IMR-90 (cell line): Measurements from ENCODE around the gene ARMH3. TPM values are rescaled to one million over a fixed set of nuclear protein-coding genes. Genes with fewer than 3 reads are reported as not detected.
A peak's percentile ranks its signal among the peaks of the same experiment; 100 is the strongest.

Experiments used
- ATAC-seq: fragments of 200-7000 bp; cut with Tn5 transposase; 2 replicates; pipeline ENCODE4 v1.9.1; 2020; ENCODE audit warnings: low read depth, mild to moderate bottlenecking, moderate library complexity
- BruUV-seq: library from RNA; stranded (reverse); fragments of 400-500 nt; replicated peaks from 2 replicates; lab custom pipeline; 2021; lab: Mats Ljungman, UMichigan
- CTCF ChIA-PET: fragments of 300-600 bp; formaldehyde crosslinking; extraction: SDS; loops from one replicate; lab custom pipeline; 2021; ENCODE audit warnings: antibody characterized with exemption; lab: Yijun Ruan, JAX
- POLR2A ChIA-PET: fragments of 300-600 bp; sonication (Branson Sonifier 250); formaldehyde crosslinking; loops from one replicate; lab custom pipeline; 2022; ENCODE audit warnings: antibody characterized with exemption; ENCODE audit not compliant: unreplicated experiment; lab: Charles Lee
- DNase-seq: peaks from one replicate; pipeline ENCODE4 v3.0.0; 2013
- H2AFZ ChIP-seq: replicated peaks from 2 replicates; pipeline ENCODE3; 2013; ENCODE audit warnings: low read length, mild to moderate bottlenecking; ENCODE audit not compliant: poor library complexity
- H2AK5ac ChIP-seq: 2 replicates; pipeline ENCODE4 v1.6.1; 2013; ENCODE audit warnings: low read depth, low read length, inconsistent platforms
- H2AK9ac ChIP-seq: replicated peaks from 2 replicates; pipeline ENCODE3; 2013; ENCODE audit warnings: mild to moderate bottlenecking, low read depth, low read length, moderate library complexity; ENCODE audit not compliant: poor library complexity
- H2BK120ac ChIP-seq: 2 replicates; pipeline ENCODE4 v1.6.1; 2013; ENCODE audit warnings: low read depth, low read length, inconsistent platforms
- H2BK15ac ChIP-seq: 3 replicates; pipeline ENCODE4 v1.6.1; 2013; ENCODE audit warnings: low read depth, low read length, inconsistent platforms
- H2BK20ac ChIP-seq: 2 replicates; pipeline ENCODE4 v1.6.1; 2013; ENCODE audit warnings: low read depth, mild to moderate bottlenecking, inconsistent platforms, low read length, moderate library complexity
- H2BK5ac ChIP-seq: 2 replicates; pipeline ENCODE4 v1.6.1; 2013; ENCODE audit warnings: mild to moderate bottlenecking, low read depth, low read length, inconsistent platforms; ENCODE audit not compliant: poor library complexity, severe bottlenecking
- H3K14ac ChIP-seq: replicated peaks from 2 replicates; pipeline ENCODE4 v1.6.1; 2013; ENCODE audit warnings: low read depth, low read length, inconsistent platforms
- H3K18ac ChIP-seq: 2 replicates; pipeline ENCODE4 v1.6.1; 2013; ENCODE audit warnings: low read depth, low read length, control low read depth
- H3K23ac ChIP-seq: 2 replicates; pipeline ENCODE4 v1.6.1; 2013; ENCODE audit warnings: low read depth, low read length, inconsistent platforms
- H3K27ac ChIP-seq: 2 replicates; pipeline ENCODE4 v1.5.1; 2013; ENCODE audit warnings: mild to moderate bottlenecking, control low read depth, low read length; ENCODE audit not compliant: insufficient read depth
- H3K27me3 ChIP-seq: 2 replicates; pipeline ENCODE4 v1.6.1; 2013; ENCODE audit warnings: low read length; ENCODE audit not compliant: control insufficient read depth, insufficient read depth
- H3K36me3 ChIP-seq: 2 replicates; pipeline ENCODE4 v1.6.1; 2013; ENCODE audit warnings: low read length, mixed read lengths; ENCODE audit not compliant: control insufficient read depth, insufficient read depth
- H3K4ac ChIP-seq: 2 replicates; pipeline ENCODE4 v1.6.1; 2013; ENCODE audit warnings: low read depth, low read length, inconsistent platforms
- H3K4me1 ChIP-seq: 2 replicates; pipeline ENCODE4 v1.6.1; 2013; ENCODE audit warnings: low read length, mixed read lengths; ENCODE audit not compliant: control insufficient read depth, insufficient read depth
- H3K4me2 ChIP-seq: 2 replicates; pipeline ENCODE4 v1.6.1; 2013; ENCODE audit warnings: low read depth, mild to moderate bottlenecking, control low read depth, low read length, moderate library complexity
- H3K4me3 ChIP-seq: 2 replicates; pipeline ENCODE4 v1.5.1; 2013; ENCODE audit warnings: low read depth, mild to moderate bottlenecking, control low read depth, low read length, moderate library complexity; ENCODE audit not compliant: insufficient read depth
- H3K56ac ChIP-seq: 2 replicates; pipeline ENCODE4 v1.6.1; 2013; ENCODE audit warnings: low read length, inconsistent platforms; ENCODE audit not compliant: insufficient read depth; ENCODE audit errors: extremely low read depth
- H3K79me1 ChIP-seq, 2 experiments: 2 replicates each; pipeline ENCODE4 v1.6.1; 2013; ENCODE audit warnings: low read length in 2 of 2, inconsistent platforms in 1 of 2, low read depth in 1 of 2
- H3K9ac ChIP-seq: 2 replicates; pipeline ENCODE4 v1.6.1; 2013; ENCODE audit warnings: low read depth, low read length, control low read depth
- H3K9me1 ChIP-seq: 2 replicates; pipeline ENCODE4 v1.6.1; 2013; ENCODE audit warnings: low read length, inconsistent platforms; ENCODE audit not compliant: insufficient read depth
- H3K9me3 ChIP-seq: 2 replicates; pipeline ENCODE4 v1.6.1; 2013; ENCODE audit warnings: low read length; ENCODE audit not compliant: control insufficient read depth, insufficient read depth
- H4K20me1 ChIP-seq: 2 replicates; pipeline ENCODE4 v1.6.1; 2013; ENCODE audit warnings: low read length, inconsistent platforms; ENCODE audit not compliant: insufficient read depth
- H4K5ac ChIP-seq: 2 replicates; pipeline ENCODE4 v1.6.1; 2013; ENCODE audit warnings: mild to moderate bottlenecking, low read depth, low read length, control low read depth
- H4K8ac ChIP-seq, 2 experiments: 2 replicates each; pipeline ENCODE4 v1.6.1; 2013; ENCODE audit warnings: low read depth in 2 of 2, low read length in 2 of 2, control low read depth in 1 of 2, inconsistent platforms in 1 of 2
- H4K91ac ChIP-seq: 2 replicates; pipeline ENCODE4 v1.6.1; 2013; ENCODE audit warnings: low read depth, low read length, inconsistent platforms; ENCODE audit not compliant: insufficient read depth
- NFE2L2 ChIP-seq: fragments of 150-350 bp; IDR thresholded peaks from 2 replicates; pipeline ENCODE4 v1.6.1; 2016; ENCODE audit warnings: low read depth, mild to moderate bottlenecking, low read length
- RCOR1 ChIP-seq: IDR thresholded peaks from 2 replicates; pipeline ENCODE4 v1.6.1; 2012; ENCODE audit warnings: mild to moderate bottlenecking, low read length, improper control_type of control experiment; ENCODE audit not compliant: insufficient replicate concordance
- WGBS, 2 experiments: methylation state at CpG; one replicate each; pipeline versions ENCODE4 v1.1.5 to v1.1.7; 2013; ENCODE audit warnings: missing lambda C conversion rate in 2 of 2; ENCODE audit not compliant: insufficient read length in 1 of 2; ENCODE audit errors: extremely low coverage in 2 of 2; 5-methylcytosine and 5-hydroxymethylcytosine counted together
- dilution Hi-C: fragments of 300-500 bp; cut with HindIII; formaldehyde crosslinking; loops from one replicate; pipeline ENCODE4 v1.14.3; 2018; ENCODE audit warnings: low sequenced_read_pairs; ENCODE audit not compliant: unreplicated experiment
- in situ Hi-C: fragments of 300-500 bp; cut with MboI; formaldehyde crosslinking; loops from 3 replicates; pipeline ENCODE4 v1.14.3; 2019; ENCODE audit warnings: low sequenced_read_pairs, inconsistent platforms, mixed read lengths
- intact Hi-C: fragments of 100-400 bp; cut with micrococcal nuclease; formaldehyde crosslinking; loops from 2 replicates; pipeline ENCODE4 v1.10.0; 2022
- polyA plus RNA-seq, 3 experiments: library from polyadenylated mRNA; depleted of rRNA; stranded (reverse); fragments of >200 nt; gene quantifications; 2 replicates each; pipeline ENCODE4 v1.2.3, GENCODE V29; 2012; ENCODE audit warnings: low replicate concordance in 1 of 3
- total RNA-seq: library from RNA; depleted of rRNA; stranded (reverse); fragments of >200 nt; gene quantifications from 2 replicates; pipeline ENCODE4 v1.2.3, GENCODE V29; 2012

Gene ARMH3
- total and polyA plus RNA-seq, 2 of the 4 experiments (the other 2 are of a cell fraction) = 12.1 to 13.1 TPM

- Histone ChIP-seq H3K4ac (peak overlapping the region; percentile 89), H3K9ac (peak overlapping the region; percentile 98), H2BK20ac (no peak overlapping the region), H2BK15ac (no peak overlapping the region), H3K9me3 (no peaks in the 10 kb centered on the region), H4K20me1 (peaks cover 33% of the 10 kb centered on the region), H3K9me1 (peaks cover 19% of the 10 kb centered on the region), H3K27ac (peak overlapping the region; percentile 61), H3K56ac (no peak overlapping the region), H3K4me3 (peak overlapping the region; percentile 68), H2BK5ac (peak overlapping the region; percentile 47), H2AFZ (peak overlapping the region; percentile 89), H2AK9ac (peak overlapping the region; percentile 73), H3K79me1 (peaks cover 22 to 43% of the 10 kb centered on the region in 2 experiments), H3K4me1 (peaks cover 22% of the 10 kb centered on the region), H2AK5ac (peak overlapping the region; percentile 90), H4K91ac (peak overlapping the region; percentile 43; the same call in 1 of the 2 replicates), H2BK120ac (0 out of 2 replicates have a peak overlapping the region, but pooled peaks have one; percentile 12), H4K5ac (peak overlapping the region; percentile 21; the same call in 1 of the 2 replicates), H4K8ac (peak overlapping the region; percentile 55 to 69; a peak in 3 of 4 replicates), H3K36me3 (peaks cover 20% of the 10 kb centered on the region), H3K27me3 (no peaks in the 10 kb centered on the region), H3K4me2 (peak overlapping the region; percentile 97), H3K23ac (peak overlapping the region; percentile 81; the same call in 1 of the 2 replicates), H3K14ac (peak overlapping the region; percentile 69), H3K18ac (no peak overlapping the region)
- peak; percentile 45 for ATAC-seq
- WGBS, 2 experiments = 18% methylated on average over 36 of the region's 63 CpGs; no CpG with 5 or more reads in 1 of the 2 experiments
- ChIA-PET CTCF (interaction anchor here (1.5 kb wide), 1 partner anchor 56 kb away, joined by 3 read pairs; no protein-coding TSS in a partner anchor), POLR2A (no interaction called here)
- in situ Hi-C loops = no loop called here
- no TSS peak for BruUV-seq
- dilution Hi-C loops = no loop called here
- TF ChIP-seq RCOR1 = no peak
- TF ChIP-seq NFE2L2 = no peak
- intact Hi-C loops = no loop called here
- peak; percentile 13 for DNase-seq
These were observed 9.8 kb upstream of the ARMH3 start for GRCh38 chr10:102065561-102066398.
